Dendritic cell treated with granulocyte-macrophage colony-stimulating factor and Interleukin-4, amounts not matched to agents 40 ng/mL and 50 ng/mL, for 4 days (primary cell): Measurements from ENCODE around the gene ZNF593OS.

Source experiments
- H3K27ac Mint-ChIP-seq: one replicate; pipeline ENCODE4 v1.8.0; 2022; ENCODE audit warnings: mild to moderate bottlenecking, mixed read lengths
- H3K27me3 Mint-ChIP-seq: one replicate; pipeline ENCODE4 v1.8.0; 2022; ENCODE audit warnings: mild to moderate bottlenecking, mixed read lengths
- H3K36me3 Mint-ChIP-seq: one replicate; pipeline ENCODE4 v1.8.0; 2022; ENCODE audit warnings: low read depth, mixed read lengths
- H3K4me1 Mint-ChIP-seq: one replicate; pipeline ENCODE4 v1.8.0; 2022; ENCODE audit warnings: low read depth, mixed read lengths
- H3K4me3 Mint-ChIP-seq: one replicate; pipeline ENCODE4 v1.8.0; 2022; ENCODE audit warnings: mild to moderate bottlenecking, moderate library complexity, mixed read lengths
- H3K9me3 Mint-ChIP-seq: one replicate; pipeline ENCODE4 v1.8.0; 2022; ENCODE audit warnings: mixed read lengths
- intact Hi-C: fragments of 100-400 bp; cut with micrococcal nuclease; formaldehyde crosslinking; loops from one replicate; pipeline ENCODE4 v1.15.0; 2022

The ZNF593OS gene

DNA sequence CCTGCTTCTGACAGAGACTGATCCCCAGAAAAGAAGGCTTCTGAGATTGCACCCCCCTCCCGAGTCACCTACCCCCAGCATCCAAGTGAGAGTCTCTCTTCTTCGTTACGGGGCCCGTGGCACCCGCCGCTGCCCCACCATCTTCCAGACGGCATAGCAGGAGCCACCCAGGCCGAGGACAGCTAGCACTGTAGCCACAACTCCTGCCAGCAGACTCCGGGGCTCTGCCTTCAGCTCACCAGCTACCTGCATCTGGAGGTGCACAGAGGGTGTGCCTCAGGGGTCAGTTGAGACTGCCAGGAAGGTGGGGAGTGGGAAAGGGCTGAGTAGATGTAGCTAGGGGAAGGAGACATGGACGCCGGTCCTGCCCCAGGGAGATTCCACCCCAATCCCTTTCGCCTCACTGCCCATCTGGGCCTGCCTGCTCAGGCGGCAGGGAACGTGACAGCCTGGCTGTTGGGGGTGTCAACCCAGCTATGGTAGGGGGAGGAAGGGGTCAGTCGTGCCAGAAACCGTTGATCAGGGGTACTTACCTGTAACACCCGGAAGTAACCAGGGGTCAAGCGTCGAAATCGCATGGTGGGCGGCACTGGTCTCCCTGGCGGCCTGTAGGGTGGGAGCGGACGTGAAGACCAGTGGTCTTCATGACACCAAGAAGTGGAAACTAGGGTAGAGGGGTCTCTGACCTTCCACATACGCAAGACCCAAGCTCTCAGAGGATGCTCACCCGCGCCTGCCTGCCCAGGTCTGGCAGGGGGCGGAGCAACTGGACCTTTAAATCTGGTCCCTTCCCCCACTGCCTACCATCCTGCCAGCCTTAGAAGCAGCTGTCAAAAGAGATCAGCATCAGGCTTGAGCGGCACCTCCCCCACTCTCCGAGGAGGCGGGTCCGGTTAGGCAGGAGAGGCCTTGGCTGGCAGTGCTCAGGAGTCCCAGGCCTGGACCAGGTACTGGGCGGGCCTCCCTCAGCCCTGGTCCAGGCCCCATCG is at the start of gene ZNF593OS:
Gene ZNF593OS, minus strand, starts transcription at position 749 of the 989 bp plus-strand sequence. Its CDS starts 171 bp downstream, at position 578.
- H3K9me3 Mint-ChIP-seq, result no peaks in the 10 kb centered on the region
- H3K36me3 Mint-ChIP-seq, result peaks cover 13% of the 10 kb centered on the region
- H3K4me1 Mint-ChIP-seq, result peaks cover 16% of the 10 kb centered on the region
- H3K27ac Mint-ChIP-seq, result peak within 1 kb of the TSS; percentile 91
- peak within 1 kb of the TSS; percentile 93 for H3K4me3 Mint-ChIP-seq
- intact Hi-C loops, result loop anchor here (10.0 kb wide), 1 partner anchor 213 kb away; no protein-coding TSS in a partner anchor
- H3K27me3 Mint-ChIP-seq, result peaks cover 4% of the 10 kb centered on the region

DNA sequence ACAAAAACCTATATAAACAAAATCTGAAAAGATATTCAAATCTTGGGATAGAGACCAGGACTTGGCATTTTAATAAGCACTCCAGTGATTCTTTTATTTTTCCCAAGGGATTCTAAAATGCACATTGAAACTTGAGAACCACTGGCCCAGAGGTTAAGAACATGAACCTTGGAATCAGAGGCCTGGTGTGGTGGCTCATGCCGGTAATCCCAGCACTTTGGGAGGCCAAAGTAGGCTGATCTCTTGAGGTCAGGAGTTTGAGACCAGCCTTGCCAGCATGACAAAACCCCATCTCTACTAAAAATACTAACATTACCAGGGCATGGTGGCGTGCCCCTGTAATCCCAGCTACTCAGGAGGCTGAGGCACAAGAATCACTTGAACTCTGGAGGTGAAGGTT is 49.5 kb upstream of the ZNF593OS start:
- H3K9me3 Mint-ChIP-seq, result no peaks in the 10 kb centered on the region
- peaks cover 42% of the 10 kb centered on the region for H3K27me3 Mint-ChIP-seq
- H3K4me3 Mint-ChIP-seq, result no peak overlapping the region
- H3K27ac Mint-ChIP-seq, result no peak overlapping the region
- H3K4me1 Mint-ChIP-seq, result peaks cover 18% of the 10 kb centered on the region
- no peaks in the 10 kb centered on the region for H3K36me3 Mint-ChIP-seq
- intact Hi-C loops, result no loop called here

DNA sequence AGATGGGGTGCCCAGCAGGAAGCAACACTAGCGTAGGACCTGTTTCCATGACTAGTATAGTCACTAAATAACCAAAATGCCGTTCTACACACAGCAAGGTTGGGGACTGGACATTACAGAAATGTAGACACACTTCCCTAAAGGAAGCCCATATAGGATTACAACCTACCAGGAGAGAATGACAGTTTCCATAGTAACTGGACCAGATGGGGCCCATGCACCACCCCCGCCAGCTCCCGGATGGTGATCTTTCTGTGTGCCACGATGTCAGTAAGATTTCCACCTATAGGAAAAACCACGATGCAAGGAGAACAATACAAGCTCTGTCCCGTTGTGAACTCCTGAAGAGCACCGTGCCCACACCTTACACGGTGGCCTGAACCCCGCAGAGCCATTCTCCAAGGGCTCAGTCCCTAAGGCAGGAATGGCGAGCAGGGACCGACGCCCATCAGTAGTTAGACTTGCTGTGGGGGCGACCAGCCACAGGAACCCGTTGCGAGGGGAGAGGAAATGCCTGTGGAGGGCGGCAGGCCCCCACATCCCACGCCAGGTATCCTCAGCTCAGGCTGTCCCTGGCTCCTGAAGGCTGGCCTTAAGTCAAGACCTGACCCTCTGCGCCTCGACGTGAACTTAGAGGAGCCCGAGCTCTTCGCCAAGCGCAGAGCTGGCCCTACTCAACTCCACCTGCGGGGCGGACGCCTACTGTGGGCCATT is 48.7 kb upstream of the ZNF593OS start:
- H3K4me1 Mint-ChIP-seq, result peaks cover 11% of the 10 kb centered on the region
- intact Hi-C loops, result no loop called here
- H3K27ac Mint-ChIP-seq, result no peak overlapping the region
- H3K36me3 Mint-ChIP-seq, result no peaks in the 10 kb centered on the region
- H3K4me3 Mint-ChIP-seq, result no peak overlapping the region
- peaks cover 35% of the 10 kb centered on the region for H3K27me3 Mint-ChIP-seq
- H3K9me3 Mint-ChIP-seq, result no peaks in the 10 kb centered on the region

DNA sequence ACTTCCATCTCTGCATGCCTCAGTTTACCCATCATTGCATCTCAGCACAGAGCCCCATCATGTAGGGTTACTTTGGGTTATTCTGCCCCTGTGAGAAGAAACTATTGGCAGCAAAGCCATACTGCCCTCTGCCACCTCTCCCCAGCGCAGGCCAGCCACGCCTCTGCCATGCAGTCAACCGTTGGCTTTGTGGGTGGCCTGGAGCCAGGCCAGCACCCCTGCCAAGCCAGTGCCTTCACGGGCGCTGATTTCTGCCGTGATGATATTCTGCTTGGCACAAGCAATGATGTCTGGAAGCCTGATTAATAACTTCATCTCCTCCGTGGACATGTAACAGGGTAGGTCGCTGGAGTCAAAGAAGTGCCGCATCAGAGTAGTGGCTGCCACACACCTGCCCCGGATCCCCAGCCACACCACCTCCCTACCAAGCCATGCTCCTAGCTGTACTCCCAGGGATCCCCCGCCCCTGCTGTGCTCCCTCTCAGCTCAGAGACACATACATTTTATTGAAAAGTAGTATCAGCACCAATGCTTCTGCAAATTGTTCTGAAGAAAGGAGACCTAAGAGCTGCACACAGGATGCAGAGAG is 47.4 kb upstream of the ZNF593OS start:
- peaks cover 11% of the 10 kb centered on the region for H3K4me1 Mint-ChIP-seq
- no peaks in the 10 kb centered on the region for H3K9me3 Mint-ChIP-seq
- no peak overlapping the region for H3K4me3 Mint-ChIP-seq
- H3K27me3 Mint-ChIP-seq, result peaks cover 23% of the 10 kb centered on the region
- no peaks in the 10 kb centered on the region for H3K36me3 Mint-ChIP-seq
- intact Hi-C loops, result no loop called here
- H3K27ac Mint-ChIP-seq, result no peak overlapping the region

DNA sequence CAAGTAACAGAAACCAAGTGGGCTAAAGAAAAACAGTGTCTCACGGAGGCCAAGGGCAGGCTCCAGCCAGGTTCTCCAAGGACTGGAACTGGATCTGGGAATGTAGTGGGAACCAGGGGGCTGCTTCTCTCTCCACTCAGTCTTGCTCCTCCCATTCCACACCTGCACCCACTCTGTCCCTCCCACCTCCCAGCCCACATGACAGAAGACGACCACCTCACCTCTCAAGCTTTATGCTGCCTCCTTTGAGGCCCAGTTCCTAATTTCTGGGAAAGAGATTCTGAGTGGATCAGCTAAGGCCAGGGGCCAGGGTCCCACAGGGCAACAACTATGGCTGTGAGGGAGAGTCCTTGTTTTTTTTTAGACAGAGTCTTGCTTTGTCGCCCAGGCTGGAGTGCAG is 43.6 kb upstream of the ZNF593OS start:
- no peaks in the 10 kb centered on the region for H3K9me3 Mint-ChIP-seq
- intact Hi-C loops, result no loop called here
- H3K4me1 Mint-ChIP-seq, result peaks cover 11% of the 10 kb centered on the region
- no peaks in the 10 kb centered on the region for H3K36me3 Mint-ChIP-seq
- H3K27ac Mint-ChIP-seq, result no peak overlapping the region
- H3K4me3 Mint-ChIP-seq, result no peak overlapping the region
- peaks cover 5% of the 10 kb centered on the region for H3K27me3 Mint-ChIP-seq

DNA sequence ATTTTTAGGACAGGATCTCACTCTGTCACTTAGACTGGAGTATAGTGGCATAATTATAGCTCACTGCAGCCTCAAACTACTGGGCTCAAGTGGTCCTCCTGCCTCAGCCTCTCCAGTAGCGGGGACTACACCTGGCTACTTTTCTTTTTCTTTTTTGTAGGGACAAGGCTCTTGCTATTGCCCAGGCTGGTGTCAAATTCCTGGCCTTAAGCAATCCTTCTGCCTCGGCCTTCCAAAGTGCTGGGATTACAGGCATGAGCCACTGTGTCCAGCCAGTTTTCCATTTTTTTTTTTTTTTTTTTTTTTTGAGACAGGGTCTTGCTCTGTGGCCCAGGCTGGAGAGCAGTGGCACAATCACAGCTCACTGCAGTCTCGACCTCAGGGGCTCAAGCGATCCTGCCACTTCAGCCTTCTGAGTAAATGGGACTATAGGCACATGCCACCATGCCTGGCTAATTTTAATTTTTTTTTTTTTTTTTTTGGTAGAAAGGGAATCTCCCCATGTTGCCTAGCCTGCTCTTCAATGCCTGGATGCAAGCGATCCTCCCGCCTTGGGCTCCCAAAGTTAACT is 41.8 kb upstream of the ZNF593OS start:
- H3K4me3 Mint-ChIP-seq, result no peak overlapping the region
- H3K9me3 Mint-ChIP-seq, result no peaks in the 10 kb centered on the region
- intact Hi-C loops, result no loop called here
- no peaks in the 10 kb centered on the region for H3K4me1 Mint-ChIP-seq
- H3K27me3 Mint-ChIP-seq, result peaks cover 6% of the 10 kb centered on the region
- H3K36me3 Mint-ChIP-seq, result no peaks in the 10 kb centered on the region
- H3K27ac Mint-ChIP-seq, result no peak overlapping the region

DNA sequence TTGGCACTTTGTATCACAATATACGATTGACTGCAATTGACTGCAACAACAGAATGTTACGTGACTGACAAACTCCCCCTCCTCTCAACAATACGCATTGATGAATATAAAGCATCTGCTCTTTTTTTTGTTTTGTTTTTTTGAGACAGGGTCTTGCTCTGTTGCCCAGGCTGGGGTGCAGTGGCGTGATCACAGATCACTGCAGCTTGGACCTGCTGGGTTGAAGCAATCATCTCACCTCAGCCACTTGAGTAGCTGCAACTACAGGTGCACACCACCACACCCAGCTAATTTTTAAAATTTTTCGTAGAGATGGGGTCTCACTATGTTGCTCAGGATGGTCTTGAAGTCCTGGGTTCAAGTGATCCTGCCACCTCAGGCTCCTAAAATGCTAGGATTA is 41.1 kb upstream of the ZNF593OS start:
- Mint-ChIP-seq H3K27me3 (peaks cover 5% of the 10 kb centered on the region), H3K4me3 (no peak overlapping the region), H3K9me3 (no peaks in the 10 kb centered on the region), H3K4me1 (no peaks in the 10 kb centered on the region), H3K27ac (no peak overlapping the region), H3K36me3 (no peaks in the 10 kb centered on the region)
- intact Hi-C loops, result no loop called here

DNA sequence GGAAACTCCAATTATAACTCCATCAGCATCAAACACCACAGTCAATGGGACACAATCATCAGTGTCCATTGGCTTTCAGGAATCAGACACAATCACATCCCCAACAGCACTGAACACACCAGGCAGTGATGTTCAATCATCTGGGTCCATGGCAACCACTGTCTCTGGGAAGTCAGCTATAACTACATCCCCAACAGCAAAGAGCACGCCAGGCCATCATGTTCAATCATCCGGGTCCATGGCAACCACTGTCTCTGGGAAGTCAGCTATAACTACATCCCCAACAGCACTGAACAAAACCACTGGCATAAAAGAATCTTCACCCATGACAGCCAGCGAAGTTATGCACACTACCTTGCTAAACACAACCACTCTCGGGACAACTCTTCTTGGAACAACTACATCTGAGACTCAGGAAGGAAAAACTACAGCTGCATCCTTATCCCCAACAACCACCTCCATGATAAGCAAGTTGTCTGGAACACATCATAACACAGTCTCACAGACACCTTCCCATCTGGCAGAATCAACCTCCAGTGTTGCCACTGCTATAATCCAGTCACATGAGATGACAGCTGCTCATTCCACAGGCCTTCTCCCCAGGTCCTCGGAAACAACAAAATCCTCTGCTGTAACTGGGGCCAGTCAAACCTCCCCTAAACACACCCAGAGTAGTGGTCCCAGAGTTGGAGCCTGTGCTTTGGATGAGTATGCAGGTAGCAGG is 38.7 kb upstream of the ZNF593OS start:
- no peaks in the 10 kb centered on the region for H3K36me3 Mint-ChIP-seq
- no peaks in the 10 kb centered on the region for H3K9me3 Mint-ChIP-seq
- no peak overlapping the region for H3K4me3 Mint-ChIP-seq
- intact Hi-C loops, result no loop called here
- no peaks in the 10 kb centered on the region for H3K4me1 Mint-ChIP-seq
- no peak overlapping the region for H3K27ac Mint-ChIP-seq
- peaks cover 7% of the 10 kb centered on the region for H3K27me3 Mint-ChIP-seq

DNA sequence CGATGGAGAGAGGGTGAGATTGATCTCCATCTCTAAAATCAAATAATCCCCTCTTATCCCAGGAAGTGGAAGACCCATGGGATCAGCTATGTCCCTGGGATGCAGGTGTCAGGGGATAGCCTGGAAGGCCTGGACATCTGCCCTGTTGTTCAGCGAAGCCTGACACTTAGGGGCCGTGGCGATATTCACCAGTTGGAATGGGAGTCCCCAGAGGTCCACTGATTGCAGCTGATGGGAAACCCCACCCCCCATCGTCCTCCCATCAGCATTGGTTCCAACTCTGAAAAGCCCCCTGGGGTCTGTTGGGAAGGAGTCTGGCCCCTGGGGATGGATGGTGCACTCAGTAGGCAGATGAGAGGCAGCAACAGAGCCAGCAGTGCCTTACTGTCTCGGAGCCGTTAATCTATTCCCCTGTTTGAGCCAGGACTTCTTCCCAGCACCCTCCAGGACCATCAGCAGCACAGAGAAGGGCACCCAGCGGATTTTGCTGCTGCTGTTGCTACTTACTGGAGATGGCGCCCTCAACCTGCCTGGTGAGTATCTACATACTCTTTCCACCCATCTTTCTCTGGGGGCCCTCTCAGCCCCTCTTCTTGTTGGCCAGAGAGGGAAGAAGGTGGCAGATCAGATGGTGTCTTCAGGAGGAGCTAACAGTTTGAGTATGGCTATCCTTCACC is 32.1 kb upstream of the ZNF593OS start:
- no peaks in the 10 kb centered on the region for H3K9me3 Mint-ChIP-seq
- intact Hi-C loops, result no loop called here
- no peak overlapping the region for H3K27ac Mint-ChIP-seq
- H3K36me3 Mint-ChIP-seq, result no peaks in the 10 kb centered on the region
- H3K4me1 Mint-ChIP-seq, result peaks cover 24% of the 10 kb centered on the region
- no peak overlapping the region for H3K4me3 Mint-ChIP-seq
- peaks cover 18% of the 10 kb centered on the region for H3K27me3 Mint-ChIP-seq

DNA sequence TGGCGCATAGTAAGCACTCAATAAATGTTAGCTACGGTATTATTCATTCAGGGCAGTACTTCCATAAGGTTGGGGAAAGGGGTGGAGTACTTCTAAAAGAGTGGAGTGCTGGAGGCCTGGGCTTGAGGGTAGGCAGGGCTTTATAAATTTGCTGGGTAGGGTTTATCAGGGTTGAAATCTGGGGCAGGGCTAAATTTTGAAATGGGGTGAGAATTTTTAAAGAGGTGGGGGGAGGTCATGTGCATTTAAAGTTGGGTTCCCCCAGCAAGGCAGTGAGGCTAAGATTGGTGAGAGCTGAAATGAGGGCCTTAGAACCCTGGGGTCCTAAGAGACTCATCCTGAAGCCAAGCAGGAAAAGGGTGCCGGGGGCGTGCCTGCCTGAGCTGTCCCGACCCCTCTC is 28.8 kb upstream of the ZNF593OS start:
- no peak overlapping the region for H3K4me3 Mint-ChIP-seq
- no peaks in the 10 kb centered on the region for H3K9me3 Mint-ChIP-seq
- peaks cover 21% of the 10 kb centered on the region for H3K27me3 Mint-ChIP-seq
- peaks cover 24% of the 10 kb centered on the region for H3K4me1 Mint-ChIP-seq
- H3K36me3 Mint-ChIP-seq, result no peaks in the 10 kb centered on the region
- H3K27ac Mint-ChIP-seq, result no peak overlapping the region
- intact Hi-C loops, result no loop called here

DNA sequence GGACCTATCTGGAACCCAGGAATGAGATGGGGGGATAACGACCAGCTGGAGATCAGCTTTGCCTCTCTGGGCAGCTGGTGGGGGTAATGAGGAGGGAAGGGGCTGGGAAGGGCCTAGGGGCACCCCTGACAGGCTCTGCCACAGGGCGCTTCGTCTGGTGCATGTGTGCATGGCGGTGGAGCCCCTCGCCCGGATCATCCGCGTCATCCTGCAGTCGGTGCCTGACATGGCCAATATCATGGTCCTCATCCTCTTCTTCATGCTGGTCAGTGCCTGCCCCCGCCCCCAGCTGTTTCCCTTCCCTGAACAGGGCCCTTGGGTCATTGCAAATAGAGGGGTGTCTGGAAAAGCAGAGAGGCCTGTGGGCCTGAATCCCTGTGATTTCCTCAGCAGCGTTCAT is 26.2 kb upstream of the ZNF593OS start:
- Mint-ChIP-seq H3K9me3 (no peaks in the 10 kb centered on the region), H3K27ac (no peak overlapping the region), H3K27me3 (peaks cover 22% of the 10 kb centered on the region), H3K4me1 (peaks cover 19% of the 10 kb centered on the region), H3K36me3 (no peaks in the 10 kb centered on the region), H3K4me3 (no peak overlapping the region)
- intact Hi-C loops, result no loop called here

DNA sequence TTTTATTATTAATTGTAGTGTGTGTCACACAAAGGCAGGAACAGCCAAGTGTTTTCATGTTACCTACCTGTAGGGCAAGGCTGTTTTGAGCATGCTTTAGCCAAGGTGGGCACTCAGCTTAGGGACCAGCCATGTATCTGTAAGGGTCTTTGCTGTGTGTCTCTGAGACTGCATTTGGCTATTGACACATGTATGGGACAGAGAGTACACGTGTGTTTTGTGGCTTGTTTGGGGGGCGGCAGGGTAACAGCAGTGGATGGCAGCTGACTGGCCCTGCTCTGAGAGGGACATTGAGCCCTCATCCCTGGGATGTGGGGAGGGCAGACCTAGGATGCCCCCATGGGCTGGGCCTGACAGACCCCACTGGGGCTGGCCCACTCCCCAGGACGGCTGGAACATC is 25.7 kb upstream of the ZNF593OS start:
- no peaks in the 10 kb centered on the region for H3K36me3 Mint-ChIP-seq
- intact Hi-C loops, result no loop called here

DNA sequence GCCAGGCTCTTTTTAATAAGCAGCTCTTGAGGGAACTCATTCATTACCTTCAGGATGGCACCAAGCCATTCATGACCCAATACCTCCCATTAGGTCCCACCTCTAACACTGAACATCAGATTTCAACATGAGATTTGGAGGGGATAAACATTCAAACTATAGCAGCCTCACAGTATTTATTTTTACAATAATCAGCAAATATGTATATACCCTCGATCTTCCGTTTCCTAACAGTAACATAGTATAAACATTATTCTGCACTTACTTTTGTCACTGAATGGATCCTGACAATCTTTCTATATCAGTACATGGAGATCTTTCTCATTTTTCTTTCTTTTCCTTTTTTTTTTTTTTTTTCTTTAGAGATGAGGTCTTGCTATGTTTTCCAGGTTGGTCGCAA is 24.2 kb upstream of the ZNF593OS start:
- Mint-ChIP-seq H3K27ac (no peak overlapping the region), H3K36me3 (no peaks in the 10 kb centered on the region)

More for the DNA sequence above, 25.7 kb upstream of the ZNF593OS start:
- Mint-ChIP-seq H3K9me3 (no peaks in the 10 kb centered on the region), H3K4me3 (no peak overlapping the region), H3K27ac (no peak overlapping the region), H3K4me1 (peaks cover 18% of the 10 kb centered on the region), H3K27me3 (peaks cover 19% of the 10 kb centered on the region)

More for the DNA sequence above, 24.2 kb upstream of the ZNF593OS start:
- Mint-ChIP-seq H3K27me3 (peaks cover 17% of the 10 kb centered on the region), H3K4me3 (no peak overlapping the region), H3K9me3 (no peaks in the 10 kb centered on the region), H3K4me1 (peaks cover 3% of the 10 kb centered on the region)
- intact Hi-C loops, result no loop called here
